GM12878 (cell line): ENCODE data around the gene RINT1. TPM values are rescaled to one million over a fixed set of nuclear protein-coding genes. Genes with fewer than 3 reads are reported as not detected.
"Not testable (repeated sequence)": the region's sequence is repeated elsewhere in the genome, so short reads cannot be mapped to it uniquely, and the experiment has no call there.

Experiments used
- ATAC-seq: fragments of 200-7000 bp; cut with Tn5 transposase; 3 replicates; pipeline ENCODE4 v1.9.1; 2020; ENCODE audit warnings: mild to moderate bottlenecking, moderate library complexity
- BruUV-seq: library from RNA; stranded (reverse); fragments of 400-500 nt; replicated peaks from 2 replicates; lab custom pipeline; 2021; lab: Mats Ljungman, UMichigan
- CTCF ChIA-PET: fragments of 300-600 bp; sonication (Branson Sonifier 250); formaldehyde crosslinking; extraction: SDS; loops from one replicate; lab custom pipeline; 2021; ENCODE audit warnings: inconsistent platforms; lab: Yijun Ruan, JAX
- POLR2A ChIA-PET: fragments of 350-600 bp; formaldehyde crosslinking; extraction: SDS; loops from one replicate; lab custom pipeline; 2021; ENCODE audit warnings: inconsistent platforms; lab: Charles Lee
- RAD21 ChIA-PET: fragments of 300-600 bp; sonication (Branson Sonifier 250); formaldehyde crosslinking; loops from one replicate; lab custom pipeline; 2023; ENCODE audit warnings: antibody characterized with exemption; ENCODE audit not compliant: unreplicated experiment; lab: Charles Lee
- SMC1A ChIA-PET: fragments of 300-600 bp; sonication (Branson Sonifier 250); formaldehyde crosslinking; loops from one replicate; lab custom pipeline; 2023; ENCODE audit not compliant: unreplicated experiment, uncharacterized antibody; lab: Charles Lee
- DNase-seq: peaks from one replicate; pipeline ENCODE4 v3.0.0-alpha.2; 2011; ENCODE audit warnings: low read depth, low spot score
- FAIRE-seq: peaks from 3 replicates; lab custom pipeline; 2011; peaks lifted over from hg19 to GRCh38; lab: Jason Lieb, UNC
- H2AFZ ChIP-seq: 2 replicates; pipeline ENCODE4 v1.6.0; 2011; ENCODE audit warnings: low read depth, low read length, control low read depth; ENCODE audit not compliant: control insufficient read depth
- H3K27ac ChIP-seq: 2 replicates; pipeline ENCODE4 v1.5.1; 2011; ENCODE audit warnings: control low read depth; ENCODE audit not compliant: control insufficient read depth, insufficient read depth
- H3K27me3 ChIP-seq, 2 experiments: replicated peaks in 1 of 2; 2 replicates each; pipeline versions ENCODE4 v1.6.0 to v1.6.1; 2011; ENCODE audit warnings: low read length in 1 of 2; ENCODE audit not compliant: control insufficient read depth in 2 of 2, insufficient read depth in 2 of 2
- H3K36me3 ChIP-seq, 2 experiments: 2 replicates each; pipeline ENCODE4 v1.5.1; 2011; ENCODE audit warnings: low read length in 1 of 2; ENCODE audit not compliant: control insufficient read depth in 2 of 2, insufficient read depth in 2 of 2
- H3K4me1 ChIP-seq: 2 replicates; pipeline ENCODE4 v1.6.1; 2011; ENCODE audit warnings: mild to moderate bottlenecking, low read length, moderate library complexity, mixed read lengths; ENCODE audit not compliant: control insufficient read depth, insufficient read depth
- H3K4me2 ChIP-seq: 2 replicates; pipeline ENCODE4 v1.6.0; 2011; ENCODE audit warnings: control low read depth; ENCODE audit not compliant: control insufficient read depth, insufficient read depth
- H3K4me3 ChIP-seq: fragments of 200-600 bp; sonication (generic); 2 replicates; pipeline ENCODE4 v1.5.1; 2016
- H3K79me2 ChIP-seq: 2 replicates; pipeline ENCODE4 v1.6.0; 2011; ENCODE audit warnings: low read length; ENCODE audit not compliant: control insufficient read depth, insufficient read depth
- H3K9ac ChIP-seq: 2 replicates; pipeline ENCODE4 v1.8.0; 2011; ENCODE audit warnings: low read length, control low read depth, mixed read lengths; ENCODE audit not compliant: control insufficient read depth, insufficient read depth
- H3K9me3 ChIP-seq: replicated peaks from 3 replicates; pipeline ENCODE4 v1.5.1; 2011; ENCODE audit warnings: mild to moderate bottlenecking, low read length; ENCODE audit not compliant: control insufficient read depth, insufficient read depth
- H4K20me1 ChIP-seq: 2 replicates; pipeline ENCODE4 v1.6.0; 2011; ENCODE audit not compliant: control insufficient read depth, insufficient read depth
- CEBPB ChIP-seq, 2 experiments: fragments of 150-350 bp in 1 of 2; IDR thresholded peaks; 2 replicates each; pipeline ENCODE4 v1.6.1; 2012 to 2014; ENCODE audit warnings: low read depth in 2 of 2, low read length in 2 of 2, borderline replicate concordance in 1 of 2, inconsistent platforms in 1 of 2
- CREB1 ChIP-seq: IDR thresholded peaks from 2 replicates; pipeline ENCODE4 v1.6.1; 2012; ENCODE audit warnings: low read depth, mild to moderate bottlenecking, inconsistent platforms
- JUNB ChIP-seq: IDR thresholded peaks from 2 replicates; pipeline ENCODE4 v1.6.1; 2016; ENCODE audit warnings: antibody characterized with exemption, mild to moderate bottlenecking
- LARP7 ChIP-seq: fragments of 450-650 bp; IDR thresholded peaks from 2 replicates; pipeline ENCODE4 v1.6.1; 2017; ENCODE audit warnings: mild to moderate bottlenecking
- NKRF ChIP-seq: fragments of 450-650 bp; conservative IDR thresholded peaks from 2 replicates; pipeline ENCODE4 v1.6.1; 2017; ENCODE audit warnings: mild to moderate bottlenecking, moderate library complexity
- RAD51 ChIP-seq: fragments of 450-650 bp; IDR thresholded peaks from 2 replicates; pipeline ENCODE4 v1.6.1; 2016; ENCODE audit warnings: moderate library complexity, mild to moderate bottlenecking, inconsistent platforms
- RB1 ChIP-seq: fragments of 450-650 bp; formaldehyde crosslinking; IDR thresholded peaks from 2 replicates; pipeline ENCODE4 v1.6.1; 2017; ENCODE audit warnings: mild to moderate bottlenecking, borderline replicate concordance
- SP1 ChIP-seq: IDR thresholded peaks from one replicate; pipeline ENCODE4 v1.6.1; 2011; ENCODE audit warnings: low read depth, low read length
- WRNIP1 ChIP-seq: IDR thresholded peaks from 2 replicates; pipeline ENCODE4 v1.6.1; 2011; ENCODE audit warnings: low read depth, low read length, improper control_type of control experiment, borderline replicate concordance
- ZNF24 ChIP-seq: fragments of 450-650 bp; IDR thresholded peaks from 2 replicates; pipeline ENCODE4 v1.6.1; 2017; ENCODE audit warnings: antibody characterized with exemption, mild to moderate bottlenecking
- whole genome bisulfite sequencing: methylation state at CpG from one replicate; pipeline ENCODE4 v1.1.6; 2016; ENCODE audit warnings: low lambda C conversion rate; ENCODE audit not compliant: insufficient replicate concordance, insufficient coverage; ENCODE audit errors: missing lambda C conversion rate; 5-methylcytosine and 5-hydroxymethylcytosine counted together
- in situ Hi-C: fragments of 300-500 bp; cut with MboI; formaldehyde crosslinking; loops from 9 replicates; pipeline ENCODE4 v1.14.3; 2018; ENCODE audit warnings: mixed read lengths
- intact Hi-C: fragments of 100-400 bp; cut with micrococcal nuclease; formaldehyde crosslinking; loops from one replicate; pipeline ENCODE4 v1.14.2; 2022; ENCODE audit not compliant: unreplicated experiment
- polyA plus RNA-seq, 11 experiments: library from polyadenylated mRNA; depleted of rRNA in 4 of 11; unstranded in 6 of 11; stranded (reverse) in 5 of 11; fragments of >200 nt; fragmentation: Nextera tagmentation in 4 of 11; fragmentation: Illumina TruSeq in 1 of 11; extraction: Ambion mirVana in 4 of 11; extraction: Trizol in 1 of 11; gene quantifications; 1 replicate in 1 of 11; 2 replicates in 10 of 11; pipeline versions ENCODE4 v1.2.1 to v1.2.3, GENCODE V29; 2011 to 2016; ENCODE audit warnings: inconsistent platforms in 2 of 11, missing spikeins in 2 of 11, low read depth in 1 of 11
- total RNA-seq, 4 experiments: library from RNA; depleted of rRNA in 3 of 4; stranded (reverse); fragments of >200 nt in 3 of 4; fragmentation: Illumina TruSeq in 1 of 4; extraction: Trizol in 1 of 4; gene quantifications; 2 replicates each; pipeline versions ENCODE4 v1.2.1 to v1.2.3, GENCODE V29; 2013 to 2021
- TF ChIP-seq, protein P1 (sequence below): fragments of 450-650 bp; IDR thresholded peaks from 2 replicates; pipeline ENCODE4 v1.6.1; 2018; ENCODE audit warnings: mild to moderate bottlenecking, low read depth, moderate library complexity; ENCODE audit not compliant: partially characterized antibody

Gene RINT1
- total and polyA plus RNA-seq, 10 of the 15 experiments (the other 5 are each of a cell fraction or from before 2014, with no cell fraction given), result 6.7 to 32.3 (median 17.3) TPM

DNA sequence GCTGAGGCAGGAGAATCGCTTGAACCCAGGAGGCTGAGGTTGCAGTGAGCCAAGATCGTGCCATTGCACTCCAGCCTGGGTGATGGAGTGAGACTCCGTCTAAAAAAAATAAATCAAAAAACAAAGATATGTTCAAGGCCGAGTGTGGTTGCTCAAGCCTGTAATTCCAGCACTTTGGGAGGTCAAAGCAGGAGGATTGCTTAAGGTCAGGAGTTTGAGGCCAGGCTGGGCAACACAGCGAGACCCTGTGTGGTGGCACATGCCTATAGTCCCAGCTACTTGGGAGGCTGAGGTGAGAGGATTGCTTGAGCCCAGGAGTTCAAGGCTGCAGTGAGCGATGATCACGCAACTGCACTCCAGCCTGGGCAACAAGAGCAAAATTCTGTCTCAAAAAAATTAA lies 11.4 kb upstream of the RINT1 start:
- H3K79me2 ChIP-seq, result peaks cover 25% of the 10 kb centered on the region
- FAIRE-seq, H3K27me3 ChIP-seq, SMC1A ChIA-PET, H3K9me3 ChIP-seq, H4K20me1 ChIP-seq, in situ Hi-C loops, ATAC-seq, POLR2A ChIA-PET, H3K36me3 ChIP-seq, H2AFZ ChIP-seq, H3K27ac ChIP-seq, RAD21 ChIA-PET, H3K4me1 ChIP-seq, DNase-seq: not testable (repeated sequence)
- CTCF ChIA-PET, result interaction anchor here (1.5 kb wide), 1 partner anchor 11 kb away, joined by 4 read pairs; the partner anchor contains the start of gene RINT1
- H3K4me2 ChIP-seq, result peak overlapping the region; percentile 64
- H3K4me3 ChIP-seq, result peak overlapping the region; percentile 94
- 98% methylated on average over 7 of the region's 7 CpGs for WGBS
- BruUV-seq, result TSS peak; percentile 72
- H3K9ac ChIP-seq, result peak overlapping the region; percentile 39
- intact Hi-C loops, result loop anchor here (10.0 kb wide), 1 partner anchor 866 kb away; no protein-coding TSS in a partner anchor

GRCh38 chr7:105521027-105521716 lies 10.8 kb upstream of the RINT1 start:
- Histone ChIP-seq H2AFZ (peak overlapping the region; percentile 81), H3K27me3 (no peaks in the 10 kb centered on the region; a peak in 1 of 4 replicates), H3K9ac (peak overlapping the region; percentile 39), H3K4me2 (peak overlapping the region; percentile 64), H3K9me3 (no peaks in the 10 kb centered on the region), H4K20me1 (no peaks in the 10 kb centered on the region), H3K27ac (peak overlapping the region; percentile 46), H3K4me3 (peak overlapping the region; percentile 94), H3K36me3 (no peaks in the 10 kb centered on the region; a peak in 1 of 4 replicates), H3K4me1 (peaks cover 7% of the 10 kb centered on the region; the same call in 1 of the 2 replicates), H3K79me2 (peaks cover 25% of the 10 kb centered on the region)
- no peak for DNase-seq
- ATAC-seq, result peak; percentile 74
- POLR2A ChIA-PET, result no interaction called here
- CTCF ChIA-PET, result interaction anchor here (1.5 kb wide), 1 partner anchor 10 kb away, joined by 4 read pairs; the partner anchor contains the start of gene RINT1
- intact Hi-C loops, result loop anchor here (10.0 kb wide), 1 partner anchor 866 kb away; no protein-coding TSS in a partner anchor
- peak; percentile 87 for FAIRE-seq
- in situ Hi-C loops, result no loop called here
- WGBS, result 15% methylated on average over 25 of the region's 25 CpGs
- RAD21 ChIA-PET, result no interaction called here
- SMC1A ChIA-PET, result no interaction called here
- no TSS peak for BruUV-seq
- TF ChIP-seq RB1, result no peak
- peak; percentile 50; the same call in 1 of the 2 replicates for TF ChIP-seq LARP7
- TF ChIP-seq JUNB, result no peak
- TF ChIP-seq NKRF, result peak; percentile 11; the same call in 1 of the 2 replicates
- TF ChIP-seq RAD51, result peak; percentile 48; the same call in 1 of the 2 replicates
- TF ChIP-seq, protein P1, sequence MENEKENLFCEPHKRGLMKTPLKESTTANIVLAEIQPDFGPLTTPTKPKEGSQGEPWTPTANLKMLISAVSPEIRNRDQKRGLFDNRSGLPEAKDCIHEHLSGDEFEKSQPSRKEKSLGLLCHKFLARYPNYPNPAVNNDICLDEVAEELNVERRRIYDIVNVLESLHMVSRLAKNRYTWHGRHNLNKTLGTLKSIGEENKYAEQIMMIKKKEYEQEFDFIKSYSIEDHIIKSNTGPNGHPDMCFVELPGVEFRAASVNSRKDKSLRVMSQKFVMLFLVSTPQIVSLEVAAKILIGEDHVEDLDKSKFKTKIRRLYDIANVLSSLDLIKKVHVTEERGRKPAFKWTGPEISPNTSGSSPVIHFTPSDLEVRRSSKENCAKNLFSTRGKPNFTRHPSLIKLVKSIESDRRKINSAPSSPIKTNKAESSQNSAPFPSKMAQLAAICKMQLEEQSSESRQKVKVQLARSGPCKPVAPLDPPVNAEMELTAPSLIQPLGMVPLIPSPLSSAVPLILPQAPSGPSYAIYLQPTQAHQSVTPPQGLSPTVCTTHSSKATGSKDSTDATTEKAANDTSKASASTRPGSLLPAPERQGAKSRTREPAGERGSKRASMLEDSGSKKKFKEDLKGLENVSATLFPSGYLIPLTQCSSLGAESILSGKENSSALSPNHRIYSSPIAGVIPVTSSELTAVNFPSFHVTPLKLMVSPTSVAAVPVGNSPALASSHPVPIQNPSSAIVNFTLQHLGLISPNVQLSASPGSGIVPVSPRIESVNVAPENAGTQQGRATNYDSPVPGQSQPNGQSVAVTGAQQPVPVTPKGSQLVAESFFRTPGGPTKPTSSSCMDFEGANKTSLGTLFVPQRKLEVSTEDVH, result no peak
- TF ChIP-seq CEBPB (IDR thresholded peaks at IDR 0.05; ENCODE audit: borderline replicate concordance in 1 of 2, low read depth in 2 of 2, low read length in 2 of 2), result no peak
- TF ChIP-seq SP1, result no peak
- no peak for TF ChIP-seq CREB1
- TF ChIP-seq ZNF24, result no peak
- TF ChIP-seq WRNIP1, result no peak
